OCI-LY1 (cell line): ENCODE data around the gene LAMA5.

Source experiments
- EZH2 ChIP-seq: fragments of 200-600 bp; sonication (generic), shearing (Covaris generic); IDR thresholded peaks from 2 replicates; pipeline ENCODE4 v1.8.0; 2017; ENCODE audit warnings: borderline replicate concordance, mixed run types, mild to moderate bottlenecking, antibody characterized with exemption, low read length, moderate library complexity, mixed read lengths
- TF ChIP-seq, protein P1 (sequence below): fragments of 200-600 bp; sonication (generic), shearing (Covaris generic); IDR thresholded peaks from 2 replicates; pipeline ENCODE4 v1.5.1; 2017; ENCODE audit warnings: mild to moderate bottlenecking, antibody characterized with exemption, low read length, moderate library complexity, mixed read lengths

DNA sequence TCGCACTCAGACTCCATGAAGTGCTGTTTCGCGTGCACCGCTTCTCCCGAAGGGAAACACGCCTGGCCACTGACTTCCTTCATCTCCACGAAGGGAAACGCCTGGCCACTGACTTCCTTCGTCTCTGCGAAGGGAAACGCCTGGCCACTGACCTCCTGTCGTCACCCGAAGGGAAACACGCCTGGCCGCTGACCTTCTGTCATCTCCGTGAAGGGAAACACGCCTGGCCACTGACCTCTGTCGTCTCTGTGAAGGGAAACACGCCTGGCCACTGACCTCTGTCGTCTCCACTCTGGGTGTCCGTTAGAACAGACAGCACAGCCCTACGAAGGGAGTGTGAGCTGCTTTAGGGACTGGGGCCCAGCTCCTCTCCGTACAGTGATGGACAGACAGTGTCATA is 81.4 kb downstream of the LAMA5 start:
- TF ChIP-seq, protein P1, sequence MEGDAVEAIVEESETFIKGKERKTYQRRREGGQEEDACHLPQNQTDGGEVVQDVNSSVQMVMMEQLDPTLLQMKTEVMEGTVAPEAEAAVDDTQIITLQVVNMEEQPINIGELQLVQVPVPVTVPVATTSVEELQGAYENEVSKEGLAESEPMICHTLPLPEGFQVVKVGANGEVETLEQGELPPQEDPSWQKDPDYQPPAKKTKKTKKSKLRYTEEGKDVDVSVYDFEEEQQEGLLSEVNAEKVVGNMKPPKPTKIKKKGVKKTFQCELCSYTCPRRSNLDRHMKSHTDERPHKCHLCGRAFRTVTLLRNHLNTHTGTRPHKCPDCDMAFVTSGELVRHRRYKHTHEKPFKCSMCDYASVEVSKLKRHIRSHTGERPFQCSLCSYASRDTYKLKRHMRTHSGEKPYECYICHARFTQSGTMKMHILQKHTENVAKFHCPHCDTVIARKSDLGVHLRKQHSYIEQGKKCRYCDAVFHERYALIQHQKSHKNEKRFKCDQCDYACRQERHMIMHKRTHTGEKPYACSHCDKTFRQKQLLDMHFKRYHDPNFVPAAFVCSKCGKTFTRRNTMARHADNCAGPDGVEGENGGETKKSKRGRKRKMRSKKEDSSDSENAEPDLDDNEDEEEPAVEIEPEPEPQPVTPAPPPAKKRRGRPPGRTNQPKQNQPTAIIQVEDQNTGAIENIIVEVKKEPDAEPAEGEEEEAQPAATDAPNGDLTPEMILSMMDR: no peak
- TF ChIP-seq EZH2: no peak
